CD4-positive, alpha-beta T cell (primary cell): Measurements from ENCODE around the gene CMKLR1. TPM values are rescaled to one million over a fixed set of nuclear protein-coding genes. Genes with fewer than 3 reads are reported as not detected.
A peak's percentile ranks its signal among the peaks of the same experiment; 100 is the strongest.

Experiments
- ATAC-seq: fragments of 200-7000 bp; cut with Tn5 transposase; one replicate; pipeline ENCODE4 v1.10.0; 2022; ENCODE audit warnings: mild to moderate bottlenecking; ENCODE audit not compliant: poor library complexity
- CTCF ChIA-PET: fragments of 350-600 bp; sonication (Branson Sonifier 250); formaldehyde crosslinking; loops from one replicate; lab custom pipeline; 2021; ENCODE audit warnings: antibody characterized with exemption, inconsistent platforms; lab: Charles Lee
- POLR2A ChIA-PET: fragments of 350-600 bp; sonication (Branson Sonifier 250); formaldehyde crosslinking; loops from one replicate; lab custom pipeline; 2021; ENCODE audit warnings: antibody characterized with exemption, inconsistent platforms; lab: Charles Lee
- DNase-seq, 14 experiments: peaks; one replicate each; pipeline ENCODE4 v3.0.0-alpha.2; 2013 to 2020; ENCODE audit warnings: mixed read lengths in 2 of 14
- H3K27ac ChIP-seq, 2 donors: one replicate each; pipeline versions ENCODE4 v1.5.1 to v1.7.0; 2013; ENCODE audit warnings: low read length in 2 of 2, low read depth in 1 of 2, mild to moderate bottlenecking in 1 of 2
- H3K27me3 ChIP-seq, 2 experiments: 1 replicate in 1 of 2; 2 replicates in 1 of 2; pipeline versions ENCODE4 v1.6.1 to v1.7.0; 2013; ENCODE audit warnings: low read length in 2 of 2, control low read depth in 1 of 2, mild to moderate bottlenecking in 1 of 2, moderate library complexity in 1 of 2; ENCODE audit not compliant: insufficient read depth in 2 of 2, control insufficient read depth in 1 of 2
- H3K36me3 ChIP-seq: one replicate; pipeline ENCODE4 v1.6.1; 2013; ENCODE audit warnings: low read length, control low read depth; ENCODE audit not compliant: insufficient read depth
- H3K4me1 ChIP-seq: one replicate; pipeline ENCODE4 v1.6.1; 2013; ENCODE audit warnings: low read length, control low read depth; ENCODE audit not compliant: insufficient read depth
- H3K4me3 ChIP-seq: one replicate; pipeline ENCODE4 v1.5.1; 2013; ENCODE audit warnings: mild to moderate bottlenecking, low read length, moderate library complexity
- H3K9me3 ChIP-seq, 2 experiments: 1 replicate in 1 of 2; 2 replicates in 1 of 2; pipeline versions ENCODE4 v1.6.1 to v1.7.0; 2013; ENCODE audit warnings: low read length in 2 of 2, mild to moderate bottlenecking in 2 of 2, control low read depth in 1 of 2, moderate library complexity in 1 of 2; ENCODE audit not compliant: control insufficient read depth in 1 of 2, insufficient read depth in 1 of 2
- H3K27ac Mint-ChIP-seq: one replicate; pipeline ENCODE4 v1.8.0; 2020; ENCODE audit warnings: mixed read lengths
- H3K27me3 Mint-ChIP-seq: one replicate; pipeline ENCODE4 v1.8.0; 2021; ENCODE audit warnings: mixed read lengths
- H3K36me3 Mint-ChIP-seq: one replicate; pipeline ENCODE4 v1.8.0; 2021; ENCODE audit warnings: low read depth, mixed read lengths
- H3K4me1 Mint-ChIP-seq: one replicate; pipeline ENCODE4 v1.8.0; 2021; ENCODE audit warnings: low read depth, mixed read lengths
- H3K4me3 Mint-ChIP-seq: one replicate; pipeline ENCODE4 v1.8.0; 2020; ENCODE audit warnings: mild to moderate bottlenecking, mixed read lengths
- H3K9me3 Mint-ChIP-seq: one replicate; pipeline ENCODE4 v1.8.0; 2020; ENCODE audit warnings: mixed read lengths
- CTCF ChIP-seq: fragments of 200-600 bp; IDR thresholded peaks from one replicate; pipeline ENCODE4 v1.8.0; 2022; ENCODE audit warnings: antibody characterized with exemption, mild to moderate bottlenecking
- intact Hi-C, 2 experiments: fragments of 100-400 bp; cut with DNase I in 1 of 2; cut with micrococcal nuclease in 1 of 2; formaldehyde crosslinking; loops; one replicate each; pipeline versions ENCODE4 v1.15.1 to v1.9.0; 2023 to 2025; cut with DNase I, micrococcal nuclease
- total RNA-seq, 174 experiments: library from RNA in 2 of 174; stranded (reverse) in 2 of 174; gene quantifications; one replicate each; pipeline ENCODE4 v1.2.3 and lab custom pipeline; 2021 to 2026

CMKLR1 gene
- total RNA-seq, 2 experiments from 2014 or later, result not detected

GRCh38 chr12:108335349-108336119 is 3.6 kb downstream of the CMKLR1 start:
- Histone ChIP-seq H3K36me3 (no peaks in the 10 kb centered on the region), H3K4me3 (no peak overlapping the region), H3K27ac (no peak overlapping the region), H3K4me1 (peaks cover 3% of the 10 kb centered on the region), H3K27me3 (peaks cover 3 to 20% of the 10 kb centered on the region in 2 experiments), H3K9me3 (peaks cover 0 to 4% of the 10 kb centered on the region in 2 experiments)
- Mint-ChIP-seq H3K36me3 (no peaks in the 10 kb centered on the region), H3K27ac (no peak overlapping the region), H3K27me3 (peaks cover 25% of the 10 kb centered on the region), H3K9me3 (no peaks in the 10 kb centered on the region), H3K4me1 (peaks cover 24% of the 10 kb centered on the region), H3K4me3 (no peak overlapping the region)
- intact Hi-C loops, result no loop called here
- DNase-seq, result peak in 1 of 14 experiments; percentile 11
- ChIA-PET CTCF (no interaction called here), POLR2A (no interaction called here)
- no peak for ATAC-seq
- TF ChIP-seq CTCF, result no peak

DNA sequence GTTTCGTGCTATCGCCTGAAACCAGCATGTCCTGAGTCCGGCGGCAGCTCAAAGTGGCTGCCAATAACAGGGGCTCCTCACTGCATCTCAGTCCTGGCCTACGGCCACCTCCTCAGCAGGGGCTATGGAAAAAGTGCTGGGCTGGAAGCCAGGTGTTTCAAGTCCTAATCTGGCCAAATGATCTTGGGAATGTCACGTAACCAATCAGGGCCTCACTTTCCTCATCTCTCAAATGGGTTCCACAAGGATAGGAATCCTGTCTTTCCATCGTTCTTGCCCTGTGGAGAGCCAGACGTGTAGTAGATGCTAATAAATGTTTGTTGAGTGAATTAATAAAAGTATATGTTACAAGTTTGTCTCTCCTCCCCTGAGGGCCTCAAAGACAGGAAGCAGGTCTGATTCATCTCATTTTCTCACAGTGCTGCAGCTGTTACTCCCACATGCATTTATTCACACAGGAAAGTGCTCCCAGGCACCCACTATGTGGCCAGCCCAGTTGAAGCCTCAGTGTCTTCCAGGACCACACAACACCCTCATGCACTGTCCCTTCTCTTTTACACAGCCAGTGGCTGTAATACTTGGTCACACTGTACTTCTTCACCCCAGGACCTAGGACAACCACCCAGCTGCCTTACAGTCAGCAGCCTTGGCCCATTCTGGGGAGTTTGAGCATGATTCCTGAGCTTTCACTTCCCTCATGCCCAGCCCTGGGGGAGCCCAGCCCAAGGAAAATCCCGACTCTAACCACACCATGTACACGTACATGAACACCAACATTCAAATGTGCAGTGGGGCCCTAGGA is 5.0 kb downstream of the CMKLR1 start:
- CTCF ChIA-PET, result no interaction called here
- intact Hi-C loops, result no loop called here
- no peak overlapping the region for H3K4me3 Mint-ChIP-seq

More for the DNA sequence above, 5.0 kb downstream of the CMKLR1 start:
- Histone ChIP-seq H3K9me3 (peaks cover 0 to 4% of the 10 kb centered on the region in 2 experiments), H3K36me3 (no peaks in the 10 kb centered on the region), H3K4me3 (no peak overlapping the region), H3K27ac (no peak overlapping the region), H3K27me3 (peaks cover 3 to 12% of the 10 kb centered on the region in 2 experiments), H3K4me1 (peaks cover 3% of the 10 kb centered on the region)
- no peak for ATAC-seq
- Mint-ChIP-seq H3K27ac (peak overlapping the region; percentile 9), H3K9me3 (no peaks in the 10 kb centered on the region), H3K4me1 (peaks cover 24% of the 10 kb centered on the region), H3K36me3 (no peaks in the 10 kb centered on the region), H3K27me3 (peaks cover 18% of the 10 kb centered on the region)
- TF ChIP-seq CTCF, result no peak
- POLR2A ChIA-PET, result no interaction called here
- peak in 3 of 14 experiments; percentile 58 to 72 (median 65) for DNase-seq
